ENCODE data around the gene GALNT6. TPM values are rescaled to one million over a fixed set of nuclear protein-coding genes. Genes with fewer than 3 reads are reported as not detected.

Gene GALNT6, protein sequence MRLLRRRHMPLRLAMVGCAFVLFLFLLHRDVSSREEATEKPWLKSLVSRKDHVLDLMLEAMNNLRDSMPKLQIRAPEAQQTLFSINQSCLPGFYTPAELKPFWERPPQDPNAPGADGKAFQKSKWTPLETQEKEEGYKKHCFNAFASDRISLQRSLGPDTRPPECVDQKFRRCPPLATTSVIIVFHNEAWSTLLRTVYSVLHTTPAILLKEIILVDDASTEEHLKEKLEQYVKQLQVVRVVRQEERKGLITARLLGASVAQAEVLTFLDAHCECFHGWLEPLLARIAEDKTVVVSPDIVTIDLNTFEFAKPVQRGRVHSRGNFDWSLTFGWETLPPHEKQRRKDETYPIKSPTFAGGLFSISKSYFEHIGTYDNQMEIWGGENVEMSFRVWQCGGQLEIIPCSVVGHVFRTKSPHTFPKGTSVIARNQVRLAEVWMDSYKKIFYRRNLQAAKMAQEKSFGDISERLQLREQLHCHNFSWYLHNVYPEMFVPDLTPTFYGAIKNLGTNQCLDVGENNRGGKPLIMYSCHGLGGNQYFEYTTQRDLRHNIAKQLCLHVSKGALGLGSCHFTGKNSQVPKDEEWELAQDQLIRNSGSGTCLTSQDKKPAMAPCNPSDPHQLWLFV
- 1 to 10 TPM; 1.3 to 2.8 TPM for total RNA-seq

DNA sequence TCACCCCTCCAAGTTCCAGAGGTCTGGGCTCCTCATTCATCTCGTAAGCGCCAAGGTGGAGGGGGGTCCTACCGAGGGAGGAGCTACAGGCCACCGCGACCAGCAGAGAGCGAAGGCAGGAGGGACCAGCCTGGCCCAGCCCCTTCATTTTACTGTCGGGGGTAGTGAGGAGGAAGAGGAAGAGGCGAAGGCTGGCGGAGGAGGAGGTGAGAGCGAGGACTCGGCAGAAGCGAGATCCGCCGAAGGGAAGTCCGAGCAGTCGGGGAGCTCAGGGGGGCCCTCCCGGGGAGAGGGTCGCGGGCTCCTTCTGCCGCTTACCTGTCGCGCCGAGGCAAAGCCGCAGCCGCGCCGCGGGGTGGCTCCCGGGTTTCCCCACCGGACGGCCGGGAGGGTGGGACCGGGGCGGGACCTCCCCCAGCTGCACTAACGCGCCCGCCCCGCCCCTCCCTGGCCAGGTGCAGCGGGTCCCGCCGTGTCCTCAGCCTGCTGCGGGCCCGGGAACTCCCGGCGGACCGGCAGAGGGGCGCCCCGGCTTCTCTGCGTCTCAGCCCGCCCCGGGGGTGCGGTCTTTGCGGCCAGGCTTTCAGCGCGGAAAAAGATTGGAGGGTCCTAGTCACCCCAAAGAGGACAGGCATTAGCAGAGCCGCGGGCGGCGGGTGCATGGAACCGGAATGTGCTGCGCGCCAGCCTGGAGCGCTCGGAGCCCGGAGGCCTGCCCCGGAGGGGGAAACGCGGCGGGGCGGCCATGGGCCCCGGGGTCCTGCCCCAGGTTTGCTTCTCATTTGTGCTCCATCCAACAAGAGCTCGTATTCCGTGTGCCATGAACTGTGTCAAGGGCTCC is at the start of gene GALNT6:
TSS of gene GALNT6 (minus strand) at position 124 of the 841 bp plus-strand sequence. CDS start 11,625 bp downstream, outside the sequence.
- DNase-seq (ENCODE audit: low spot score), result no peak
- Histone ChIP-seq H3K27ac (peak within 1 kb of the TSS in 1 of 2 donors; percentile 44), H3K9me3 (no peaks in the 10 kb centered on the region), H3K27me3 (peaks cover 0 to 10% of the 10 kb centered on the region in 2 donors), H3K4me1 (peaks cover 0 to 17% of the 10 kb centered on the region in 2 donors), H3K36me3 (no peaks in the 10 kb centered on the region), H3K4me3 (peak within 1 kb of the TSS; percentile 48 to 60)
- TF ChIP-seq CTCF (IDR thresholded peaks at IDR 0.05), result no peak

DNA sequence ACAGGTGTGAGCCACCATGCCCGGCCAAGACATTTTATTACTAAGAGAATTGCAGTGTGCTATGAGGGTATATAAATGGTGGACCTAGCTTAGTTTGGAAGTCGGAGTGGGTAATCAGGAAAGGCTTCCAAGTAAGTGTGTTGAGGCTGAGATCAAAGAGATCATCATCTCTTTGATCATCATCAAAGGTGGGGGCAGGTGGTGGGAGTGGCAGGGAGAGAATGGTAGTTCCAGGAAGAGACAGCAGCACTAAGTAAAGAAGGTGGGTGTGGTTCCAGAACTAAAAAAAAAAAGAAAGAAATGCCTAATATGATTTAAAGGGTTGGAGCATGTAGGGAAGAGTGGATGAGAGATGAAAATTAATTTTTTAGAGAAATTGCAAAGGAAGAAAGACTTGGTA is 48.1 kb upstream of the GALNT6 start:
- H3K27ac ChIP-seq, result no peak overlapping the region
- no peak for DNase-seq (ENCODE audit: low spot score)
- H3K9me3 ChIP-seq, result no peaks in the 10 kb centered on the region
- H3K4me3 ChIP-seq, result no peak overlapping the region
- H3K36me3 ChIP-seq, result no peaks in the 10 kb centered on the region
- H3K27me3 ChIP-seq, result no peaks in the 10 kb centered on the region
- TF ChIP-seq CTCF (IDR thresholded peaks at IDR 0.05), result no peak
- H3K4me1 ChIP-seq, result no peaks in the 10 kb centered on the region

GRCh38 chr12:51437431-51437830 is 46.2 kb upstream of the GALNT6 start:
- Histone ChIP-seq H3K4me1 (no peaks in the 10 kb centered on the region), H3K36me3 (no peaks in the 10 kb centered on the region), H3K27me3 (no peaks in the 10 kb centered on the region), H3K9me3 (no peaks in the 10 kb centered on the region), H3K27ac (no peak overlapping the region), H3K4me3 (no peak overlapping the region)
- no peak for DNase-seq (ENCODE audit: low spot score)
- TF ChIP-seq CTCF (IDR thresholded peaks at IDR 0.05), result no peak

- H3K9me3 ChIP-seq, result no peaks in the 10 kb centered on the region
- H3K4me1 ChIP-seq, result no peaks in the 10 kb centered on the region
- TF ChIP-seq CTCF (IDR thresholded peaks at IDR 0.05), result no peak
- H3K4me3 ChIP-seq, result no peak overlapping the region
- no peak for DNase-seq (ENCODE audit: low spot score)
- no peaks in the 10 kb centered on the region for H3K36me3 ChIP-seq
- no peaks in the 10 kb centered on the region for H3K27me3 ChIP-seq
- H3K27ac ChIP-seq, result no peak overlapping the region
Observed at GRCh38 chr12:51434305-51434704, 43.1 kb upstream of the GALNT6 start.

DNA sequence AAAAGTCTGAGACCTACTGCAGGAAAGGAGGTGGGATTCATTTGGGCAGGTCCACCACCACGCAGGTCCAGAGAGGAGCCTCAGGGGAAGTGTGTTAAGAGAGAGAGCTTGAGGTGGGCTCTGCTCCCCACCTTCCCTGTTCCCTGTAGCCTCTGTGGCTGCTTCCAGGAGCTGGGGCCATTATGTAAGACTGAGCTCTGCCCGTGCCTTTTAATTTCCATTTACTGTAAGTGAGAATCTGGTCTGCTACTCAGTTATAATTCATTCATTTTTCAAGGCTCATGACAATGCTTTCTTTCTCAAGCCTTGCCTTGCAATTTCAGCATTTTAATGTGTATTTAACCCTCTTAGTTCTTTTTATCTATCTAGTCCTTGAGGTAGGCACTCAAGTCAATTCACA is 41.7 kb upstream of the GALNT6 start:
- no peaks in the 10 kb centered on the region for H3K36me3 ChIP-seq
- DNase-seq (ENCODE audit: low spot score), result no peak
- H3K9me3 ChIP-seq, result no peaks in the 10 kb centered on the region
- H3K4me1 ChIP-seq, result no peaks in the 10 kb centered on the region
- H3K27me3 ChIP-seq, result no peaks in the 10 kb centered on the region
- H3K4me3 ChIP-seq, result no peak overlapping the region
- no peak overlapping the region for H3K27ac ChIP-seq
- TF ChIP-seq CTCF (IDR thresholded peaks at IDR 0.05), result no peak
